ENCODE results near the gene HOTAIR.
A peak's percentile ranks its signal among the peaks of the same experiment; 100 is the strongest.

Gene HOTAIR

GRCh38 chr12:54019924-54020590 lies 45.3 kb upstream of the HOTAIR start:
- ChIA-PET POLR2A (no interaction called here), CTCF (no interaction called here)
- Histone ChIP-seq H3K27ac (ENCODE audit: insufficient read depth in 1 of 2, low read depth in 1 of 2, low read length in 2 of 2, poor library complexity in 1 of 2, severe bottlenecking in 2 of 2) (no peak overlapping the region), H3K9me3 (ENCODE audit: control extremely low read depth in 1 of 5, control insufficient read depth in 4 of 5, insufficient read depth in 2 of 5, low read depth in 1 of 5, low read length in 4 of 5) (peaks cover 0 to 4% (median 0%) of the 10 kb centered on the region in 5 experiments), H3K4me3 (ENCODE audit: control insufficient read depth in 1 of 7, extremely low read depth in 1 of 7, insufficient read depth in 4 of 7, low read depth in 2 of 7, low read length in 6 of 7) (no peak overlapping the region), H3K36me3 (ENCODE audit: control insufficient read depth in 4 of 4, insufficient read depth in 4 of 4, low read length in 3 of 4) (no peaks in the 10 kb centered on the region), H3K4me1 (ENCODE audit: control extremely low read depth in 1 of 4, control insufficient read depth in 4 of 4, insufficient read depth in 4 of 4, low read length in 3 of 4) (peaks cover 0 to 15% (median 9%) of the 10 kb centered on the region in 4 experiments), H3K27me3 (replicated peaks in 2 of 5; ENCODE audit: control insufficient read depth in 4 of 5, insufficient read depth in 5 of 5, low read length in 4 of 5) (peaks cover 9 to 98% (median 50%) of the 10 kb centered on the region in 5 experiments)
- no peak for DNase-seq
- WGBS (ENCODE audit: insufficient coverage): 46% methylated on average over 5 of the region's 10 CpGs

GRCh38 chr12:54019091-54019811 lies 44.5 kb upstream of the HOTAIR start:
- no peak overlapping the region for H3K4me3 ChIP-seq (ENCODE audit: control insufficient read depth in 1 of 7, extremely low read depth in 1 of 7, insufficient read depth in 4 of 7, low read depth in 2 of 7, low read length in 6 of 7)
- CTCF ChIA-PET: no interaction called here
- H3K27me3 ChIP-seq (replicated peaks in 2 of 5; ENCODE audit: control insufficient read depth in 4 of 5, insufficient read depth in 5 of 5, low read length in 4 of 5): peaks cover 5 to 98% (median 55%) of the 10 kb centered on the region in 5 experiments
- no peak overlapping the region for H3K27ac ChIP-seq (ENCODE audit: insufficient read depth in 1 of 2, low read depth in 1 of 2, low read length in 2 of 2, poor library complexity in 1 of 2, severe bottlenecking in 2 of 2)
- H3K36me3 ChIP-seq (ENCODE audit: control insufficient read depth in 4 of 4, insufficient read depth in 4 of 4, low read length in 3 of 4): no peaks in the 10 kb centered on the region
- WGBS (ENCODE audit: insufficient coverage): 26% methylated on average over 24 of the region's 43 CpGs
- no peak for DNase-seq
- H3K9me3 ChIP-seq (ENCODE audit: control extremely low read depth in 1 of 5, control insufficient read depth in 4 of 5, insufficient read depth in 2 of 5, low read depth in 1 of 5, low read length in 4 of 5): peaks cover 0 to 4% (median 0%) of the 10 kb centered on the region in 5 experiments
- POLR2A ChIA-PET: no interaction called here
- H3K4me1 ChIP-seq (ENCODE audit: control extremely low read depth in 1 of 4, control insufficient read depth in 4 of 4, insufficient read depth in 4 of 4, low read length in 3 of 4): peaks cover 0 to 17% (median 9%) of the 10 kb centered on the region in 4 experiments

DNA sequence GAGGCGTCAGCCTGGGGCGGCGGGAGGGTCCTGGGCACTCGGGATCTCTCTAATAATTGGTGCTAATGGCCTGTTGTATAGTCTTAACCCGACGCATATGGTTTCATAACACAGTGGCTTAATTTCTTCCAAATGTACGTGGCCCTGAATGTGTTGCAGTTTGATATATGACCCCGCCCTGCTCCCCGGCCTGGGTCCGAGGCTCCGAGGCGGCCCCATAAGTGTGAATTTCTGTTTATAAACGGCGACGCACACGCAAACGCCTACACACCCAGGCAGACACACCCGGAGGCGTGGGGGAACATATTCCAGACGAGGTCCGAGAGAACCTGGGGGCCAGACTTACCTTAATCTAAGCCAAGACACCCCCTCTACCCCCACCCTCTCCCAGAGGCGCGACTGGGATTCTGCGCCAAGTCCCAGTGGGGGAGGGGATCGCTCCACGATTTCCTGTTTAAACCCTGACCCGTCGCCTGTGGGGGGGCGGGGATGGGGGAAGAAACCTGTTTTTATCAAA lies 43.8 kb upstream of the HOTAIR start:
- H3K27ac ChIP-seq (ENCODE audit: insufficient read depth in 1 of 2, low read depth in 1 of 2, low read length in 2 of 2, poor library complexity in 1 of 2, severe bottlenecking in 2 of 2): peak overlapping the region in 1 of 2 experiments; percentile 54
- H3K27me3 ChIP-seq (replicated peaks in 2 of 5; ENCODE audit: control insufficient read depth in 4 of 5, insufficient read depth in 5 of 5, low read length in 4 of 5): peaks cover 5 to 99% (median 56%) of the 10 kb centered on the region in 5 experiments
- H3K36me3 ChIP-seq (ENCODE audit: control insufficient read depth in 4 of 4, insufficient read depth in 4 of 4, low read length in 3 of 4): no peaks in the 10 kb centered on the region
- peaks cover 0 to 19% (median 9%) of the 10 kb centered on the region in 4 experiments for H3K4me1 ChIP-seq (ENCODE audit: control extremely low read depth in 1 of 4, control insufficient read depth in 4 of 4, insufficient read depth in 4 of 4, low read length in 3 of 4)
- WGBS (ENCODE audit: insufficient coverage): 26% methylated on average over 15 of the region's 29 CpGs
- H3K4me3 ChIP-seq (ENCODE audit: control insufficient read depth in 1 of 7, extremely low read depth in 1 of 7, insufficient read depth in 4 of 7, low read depth in 2 of 7, low read length in 6 of 7): peak overlapping the region in 3 of 7 experiments; percentile 26 to 64 (median 59)
- CTCF ChIA-PET: interaction anchor here (1.1 kb wide), 1 partner anchor 9 kb away, joined by 3 read pairs; no protein-coding TSS in a partner anchor
- POLR2A ChIA-PET: no interaction called here
- no peak for DNase-seq
- H3K9me3 ChIP-seq (ENCODE audit: control extremely low read depth in 1 of 5, control insufficient read depth in 4 of 5, insufficient read depth in 2 of 5, low read depth in 1 of 5, low read length in 4 of 5): peaks cover 0 to 4% (median 0%) of the 10 kb centered on the region in 5 experiments

DNA sequence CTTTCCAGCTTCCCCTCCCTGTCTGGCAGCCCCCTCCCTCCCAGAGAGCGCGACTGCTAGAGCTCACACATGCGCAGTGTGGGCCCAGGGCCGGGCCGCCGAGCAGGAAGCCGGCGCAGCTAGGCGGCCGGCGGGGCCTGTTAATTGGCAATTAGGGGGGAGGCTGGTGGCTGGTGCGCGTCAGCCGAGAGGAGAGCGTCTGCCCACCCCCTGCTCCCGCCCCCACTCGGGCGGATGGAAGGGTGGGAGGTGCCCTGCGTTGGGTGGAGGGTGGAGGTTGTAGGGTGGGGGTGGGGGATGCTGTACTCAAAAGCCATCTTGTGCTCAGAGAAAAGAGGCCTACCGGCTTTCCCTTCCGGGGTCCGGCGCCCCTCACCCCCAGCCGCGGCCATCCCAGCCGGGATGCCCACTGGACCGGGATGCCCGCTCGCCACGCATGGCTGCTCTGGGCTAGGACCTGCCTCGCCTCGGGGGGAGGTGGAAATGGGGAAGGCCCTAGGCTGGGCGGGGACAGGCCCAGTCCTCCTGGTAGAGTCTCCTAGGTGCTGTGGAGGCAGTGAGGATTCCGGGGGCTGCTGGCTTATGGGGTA lies 43.2 kb upstream of the HOTAIR start:
- Histone ChIP-seq H3K27me3 (replicated peaks in 2 of 5; ENCODE audit: control insufficient read depth in 4 of 5, insufficient read depth in 5 of 5, low read length in 4 of 5) (peaks cover 5 to 99% (median 58%) of the 10 kb centered on the region in 5 experiments), H3K27ac (ENCODE audit: insufficient read depth in 1 of 2, low read depth in 1 of 2, low read length in 2 of 2, poor library complexity in 1 of 2, severe bottlenecking in 2 of 2) (peak overlapping the region in 1 of 2 experiments; percentile 54), H3K4me1 (ENCODE audit: control extremely low read depth in 1 of 4, control insufficient read depth in 4 of 4, insufficient read depth in 4 of 4, low read length in 3 of 4) (peaks cover 0 to 19% (median 9%) of the 10 kb centered on the region in 4 experiments), H3K4me3 (ENCODE audit: control insufficient read depth in 1 of 7, extremely low read depth in 1 of 7, insufficient read depth in 4 of 7, low read depth in 2 of 7, low read length in 6 of 7) (peak overlapping the region in 5 of 7 experiments; percentile 10 to 64 (median 27)), H3K9me3 (ENCODE audit: control extremely low read depth in 1 of 5, control insufficient read depth in 4 of 5, insufficient read depth in 2 of 5, low read depth in 1 of 5, low read length in 4 of 5) (peaks cover 0 to 4% (median 0%) of the 10 kb centered on the region in 5 experiments), H3K36me3 (ENCODE audit: control insufficient read depth in 4 of 4, insufficient read depth in 4 of 4, low read length in 3 of 4) (no peaks in the 10 kb centered on the region)
- ChIA-PET CTCF (interaction anchor here (1.1 to 2.6 kb wide), 3 partner anchors 9 to 196 kb away, joined by 3 to 7 read pairs (median 7); partner anchors contain the start of gene HOXC5), POLR2A (no interaction called here)
- 5% methylated on average over 18 of the region's 34 CpGs for WGBS (ENCODE audit: insufficient coverage)
- peak; percentile 48 to 66 (median 61) for DNase-seq

DNA sequence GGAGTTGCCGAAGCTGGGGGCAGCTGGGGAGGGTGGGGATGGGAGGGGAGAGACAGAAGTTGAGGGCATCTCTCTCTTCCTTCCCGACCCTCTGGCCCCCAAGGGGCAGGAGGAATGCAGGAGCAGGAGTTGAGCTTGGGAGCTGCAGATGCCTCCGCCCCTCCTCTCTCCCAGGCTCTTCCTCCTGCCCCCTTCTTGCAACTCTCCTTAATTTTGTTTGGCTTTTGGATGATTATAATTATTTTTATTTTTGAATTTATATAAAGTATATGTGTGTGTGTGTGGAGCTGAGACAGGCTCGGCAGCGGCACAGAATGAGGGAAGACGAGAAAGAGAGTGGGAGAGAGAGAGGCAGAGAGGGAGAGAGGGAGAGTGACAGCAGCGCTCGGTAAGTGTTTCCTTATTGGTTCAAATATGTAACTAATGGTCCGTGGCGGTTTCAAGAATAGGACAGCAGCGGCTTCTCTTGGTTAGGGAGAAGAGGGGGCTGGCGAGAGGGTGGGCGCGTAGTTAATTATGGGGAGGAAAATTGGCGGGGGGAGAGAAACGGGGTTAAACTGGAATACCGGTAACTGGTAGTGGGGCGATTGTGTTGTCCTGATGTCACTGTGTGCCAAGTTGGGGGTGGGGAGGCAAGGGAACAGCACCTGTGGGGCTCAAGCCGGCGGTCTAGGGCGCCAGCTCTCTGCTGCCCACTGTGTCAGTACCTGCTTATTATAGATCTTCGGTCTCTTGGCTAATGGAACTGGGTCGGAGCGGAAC lies 42.5 kb upstream of the HOTAIR start:
- Histone ChIP-seq H3K4me3 (ENCODE audit: control insufficient read depth in 1 of 7, extremely low read depth in 1 of 7, insufficient read depth in 4 of 7, low read depth in 2 of 7, low read length in 6 of 7) (peak overlapping the region in 4 of 7 experiments; percentile 26 to 64 (median 43)), H3K4me1 (ENCODE audit: control extremely low read depth in 1 of 4, control insufficient read depth in 4 of 4, insufficient read depth in 4 of 4, low read length in 3 of 4) (peaks cover 0 to 19% (median 9%) of the 10 kb centered on the region in 4 experiments), H3K9me3 (ENCODE audit: control extremely low read depth in 1 of 5, control insufficient read depth in 4 of 5, insufficient read depth in 2 of 5, low read depth in 1 of 5, low read length in 4 of 5) (peaks cover 0 to 4% (median 0%) of the 10 kb centered on the region in 5 experiments), H3K27ac (ENCODE audit: insufficient read depth in 1 of 2, low read depth in 1 of 2, low read length in 2 of 2, poor library complexity in 1 of 2, severe bottlenecking in 2 of 2) (peak overlapping the region in 1 of 2 experiments; percentile 54), H3K36me3 (ENCODE audit: control insufficient read depth in 4 of 4, insufficient read depth in 4 of 4, low read length in 3 of 4) (no peaks in the 10 kb centered on the region), H3K27me3 (replicated peaks in 2 of 5; ENCODE audit: control insufficient read depth in 4 of 5, insufficient read depth in 5 of 5, low read length in 4 of 5) (peaks cover 4 to 99% (median 59%) of the 10 kb centered on the region in 5 experiments)
- ChIA-PET POLR2A (no interaction called here), CTCF (interaction anchor here (0.8 to 2.6 kb wide), 9 partner anchors 10 to 199 kb away, joined by 3 to 7 read pairs (median 4); partner anchors contain the start of gene HOXC5)
- no peak for DNase-seq
- WGBS (ENCODE audit: insufficient coverage): 3% methylated on average over 16 of the region's 24 CpGs

DNA sequence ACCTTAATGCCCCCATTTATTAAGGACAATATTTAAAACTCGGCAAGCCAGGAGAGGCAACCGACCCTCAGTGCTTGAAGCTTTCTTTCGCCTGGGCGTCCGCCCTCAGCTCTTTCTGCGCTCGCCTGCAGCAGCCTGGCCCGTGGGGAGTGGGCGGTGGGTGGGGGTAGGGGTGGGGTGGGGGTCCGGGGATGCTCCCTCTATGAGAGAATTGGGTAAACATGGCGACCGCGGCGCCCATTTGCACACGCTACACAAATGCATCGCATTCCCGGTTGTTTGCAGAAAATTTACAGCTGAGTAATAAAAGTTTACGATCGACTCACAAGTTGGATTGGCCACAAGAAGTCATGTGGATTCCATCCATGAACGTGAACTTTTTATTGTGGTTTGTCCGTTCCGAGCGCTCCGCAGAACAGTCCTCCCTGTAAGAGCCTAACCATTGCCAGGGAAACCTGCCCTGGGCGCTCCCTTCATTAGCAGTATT lies 41.8 kb upstream of the HOTAIR start:
- no peak for DNase-seq
- Histone ChIP-seq H3K27me3 (replicated peaks in 2 of 5; ENCODE audit: control insufficient read depth in 4 of 5, insufficient read depth in 5 of 5, low read length in 4 of 5) (peaks cover 3 to 97% (median 59%) of the 10 kb centered on the region in 5 experiments), H3K27ac (ENCODE audit: insufficient read depth in 1 of 2, low read depth in 1 of 2, low read length in 2 of 2, poor library complexity in 1 of 2, severe bottlenecking in 2 of 2) (no peak overlapping the region), H3K36me3 (ENCODE audit: control insufficient read depth in 4 of 4, insufficient read depth in 4 of 4, low read length in 3 of 4) (no peaks in the 10 kb centered on the region), H3K9me3 (ENCODE audit: control extremely low read depth in 1 of 5, control insufficient read depth in 4 of 5, insufficient read depth in 2 of 5, low read depth in 1 of 5, low read length in 4 of 5) (peaks cover 0 to 4% (median 0%) of the 10 kb centered on the region in 5 experiments), H3K4me3 (ENCODE audit: control insufficient read depth in 1 of 7, extremely low read depth in 1 of 7, insufficient read depth in 4 of 7, low read depth in 2 of 7, low read length in 6 of 7) (no peak overlapping the region), H3K4me1 (ENCODE audit: control extremely low read depth in 1 of 4, control insufficient read depth in 4 of 4, insufficient read depth in 4 of 4, low read length in 3 of 4) (peaks cover 0 to 19% (median 9%) of the 10 kb centered on the region in 4 experiments)
- 2% methylated on average over 14 of the region's 25 CpGs for WGBS (ENCODE audit: insufficient coverage)
- POLR2A ChIA-PET: no interaction called here
- CTCF ChIA-PET: interaction anchor here (0.8 to 2.6 kb wide), 10 partner anchors 10 to 200 kb away, joined by 3 to 7 read pairs (median 4); partner anchors contain the start of gene HOXC5
